K562 (cell line): ENCODE measurements around the gene MED13L. TPM values are rescaled to one million over a fixed set of nuclear protein-coding genes. Genes with fewer than 3 reads are reported as not detected.
A peak's percentile ranks its signal among the peaks of the same experiment; 100 is the strongest.

ENCODE experiments used
- ATF4 ChIP-seq: fragments of 450-650 bp; formaldehyde crosslinking; IDR thresholded peaks from 2 replicates; pipeline ENCODE4 v1.4.0; 2022; ENCODE audit warnings: mild to moderate bottlenecking, moderate library complexity
- BCOR ChIP-seq: fragments of 450-650 bp; IDR thresholded peaks from 2 replicates; pipeline ENCODE4 v1.6.1; 2016
- BRD4 ChIP-seq: fragments of 200-600 bp; sonication (generic); IDR thresholded peaks from 2 replicates; pipeline ENCODE4 v1.6.1; 2017; ENCODE audit warnings: inconsistent platforms
- CC2D1A ChIP-seq: fragments of 450-650 bp; IDR thresholded peaks from 2 replicates; pipeline ENCODE4 v1.6.1; 2017; ENCODE audit warnings: mild to moderate bottlenecking
- FOXA3 ChIP-seq, 2 experiments: fragments of 450-650 bp in 1 of 2; sonication (generic) in 1 of 2; formaldehyde crosslinking; IDR thresholded peaks in 1 of 2; conservative IDR thresholded peaks in 1 of 2; 2 replicates each; pipeline versions ENCODE4 v1.4.0 to v1.8.0; 2020 to 2022; ENCODE audit warnings: mild to moderate bottlenecking in 2 of 2, missing genetic modification reagents in 1 of 2
- GABPB1 ChIP-seq: sonication (generic); formaldehyde crosslinking; IDR thresholded peaks from 2 replicates; pipeline ENCODE4 v1.8.0; 2022; ENCODE audit warnings: mild to moderate bottlenecking, missing genetic modification reagents
- GATAD2B ChIP-seq: fragments of 450-650 bp; IDR thresholded peaks from 2 replicates; pipeline ENCODE4 v1.6.1; 2017; ENCODE audit warnings: mild to moderate bottlenecking, borderline replicate concordance
- HDAC2 ChIP-seq: fragments of 450-650 bp; IDR thresholded peaks from 2 replicates; pipeline ENCODE4 v1.6.1; 2016; ENCODE audit warnings: mild to moderate bottlenecking
- MEF2A ChIP-seq: IDR thresholded peaks from 2 replicates; pipeline ENCODE4 v1.6.1; 2011; ENCODE audit warnings: low read depth, mild to moderate bottlenecking, low read length, moderate library complexity; ENCODE audit not compliant: control insufficient read depth
- NR2C2 ChIP-seq, 2 experiments: fragments of 200-800 bp in 1 of 2; sonication (Bioruptor generic) in 1 of 2; sonication (generic) in 1 of 2; formaldehyde crosslinking in 1 of 2; IDR thresholded peaks; 2 replicates each; pipeline versions ENCODE4 v1.6.1 to v1.8.0; 2016 to 2022; ENCODE audit warnings: mild to moderate bottlenecking in 1 of 2, missing compliant biosample characterization in 1 of 2, missing genetic modification characterization in 1 of 2, missing genetic modification reagents in 1 of 2
- POU5F1 ChIP-seq: fragments of 150-350 bp; IDR thresholded peaks from 2 replicates; pipeline ENCODE4 v1.6.1; 2014; ENCODE audit warnings: borderline replicate concordance, low read length, low read depth, mild to moderate bottlenecking; ENCODE audit not compliant: partially characterized antibody
- PPARD ChIP-seq: fragments of 250-450 bp; sonication (Bioruptor Pico); IDR thresholded peaks from 2 replicates; pipeline ENCODE4 v1.8.0; 2022; ENCODE audit warnings: inconsistent platforms, mild to moderate bottlenecking, moderate library complexity
- RBM25 ChIP-seq: fragments of 200-400 bp; formaldehyde crosslinking; IDR thresholded peaks from 2 replicates; pipeline ENCODE4 v1.6.1; 2018; ENCODE audit warnings: low read length, low read depth, moderate library complexity; ENCODE audit not compliant: severe bottlenecking
- RCOR1 ChIP-seq, 2 experiments: IDR thresholded peaks; 2 replicates each; pipeline ENCODE4 v1.6.1; 2012; ENCODE audit warnings: low read depth in 2 of 2, low read length in 2 of 2, borderline replicate concordance in 1 of 2, improper control_type of control experiment in 1 of 2
- RUNX1 ChIP-seq: sonication (generic); IDR thresholded peaks from 2 replicates; pipeline ENCODE4 v1.6.1; 2016; ENCODE audit warnings: antibody characterized with exemption, low read depth
- TRIM24 ChIP-seq, 2 experiments: fragments of 450-650 bp; IDR thresholded peaks; 2 replicates each; pipeline ENCODE4 v1.6.1; 2016
- ZBTB7A ChIP-seq: IDR thresholded peaks from 2 replicates; pipeline ENCODE4 v1.6.1; 2011; ENCODE audit warnings: low read depth, mild to moderate bottlenecking, low read length, moderate library complexity, borderline replicate concordance; ENCODE audit not compliant: control insufficient read depth
- ZEB2 ChIP-seq: fragments of 450-650 bp; IDR thresholded peaks from 2 replicates; pipeline ENCODE4 v1.6.1; 2016
- ZNF24 ChIP-seq: fragments of 450-650 bp; IDR thresholded peaks from 2 replicates; pipeline ENCODE4 v1.6.1; 2016
- ZNF354B ChIP-seq: fragments of 250-450 bp; sonication (Bioruptor Pico); IDR thresholded peaks from 2 replicates; pipeline ENCODE4 v1.4.0; 2020
- polyA plus RNA-seq, 8 experiments: library from polyadenylated mRNA; depleted of rRNA in 4 of 8; stranded (reverse) in 5 of 8; unstranded in 3 of 8; fragments of >200 nt; fragmentation: Nextera tagmentation in 2 of 8; fragmentation: Illumina TruSeq in 1 of 8; extraction: Ambion mirVana in 2 of 8; extraction: Trizol in 1 of 8; gene quantifications; 2 replicates each; pipeline versions ENCODE4 v1.2.1 to v1.2.3, GENCODE V29; 2011 to 2014; ENCODE audit warnings: inconsistent platforms in 1 of 8, missing spikeins in 1 of 8
- total RNA-seq, 7 experiments: library from RNA; depleted of rRNA in 6 of 7; stranded (reverse); fragments of >200 nt in 6 of 7; fragmentation: Illumina TruSeq in 2 of 7; extraction: Trizol in 2 of 7; gene quantifications; 2 replicates each; pipeline versions ENCODE4 v1.2.1 to v1.2.3, GENCODE V29; 2011 to 2021; ENCODE audit warnings: low replicate concordance in 1 of 7
- TF ChIP-seq, protein P1 (sequence below): fragments of 250-450 bp; sonication (Bioruptor Pico); IDR thresholded peaks from 2 replicates; pipeline ENCODE4 v1.5.0; 2021; ENCODE audit warnings: mild to moderate bottlenecking, moderate library complexity
- TF ChIP-seq, protein P2 (sequence below): fragments of 250-450 bp; sonication (Bioruptor Pico); IDR thresholded peaks from 2 replicates; pipeline ENCODE4 v1.5.1; 2021; ENCODE audit warnings: mild to moderate bottlenecking

MED13L gene
- total and polyA plus RNA-seq, 9 of the 15 experiments (the other 6 are each of a cell fraction or from before 2014, with no cell fraction given), result 13.4 to 90.3 (median 36.9) TPM

DNA sequence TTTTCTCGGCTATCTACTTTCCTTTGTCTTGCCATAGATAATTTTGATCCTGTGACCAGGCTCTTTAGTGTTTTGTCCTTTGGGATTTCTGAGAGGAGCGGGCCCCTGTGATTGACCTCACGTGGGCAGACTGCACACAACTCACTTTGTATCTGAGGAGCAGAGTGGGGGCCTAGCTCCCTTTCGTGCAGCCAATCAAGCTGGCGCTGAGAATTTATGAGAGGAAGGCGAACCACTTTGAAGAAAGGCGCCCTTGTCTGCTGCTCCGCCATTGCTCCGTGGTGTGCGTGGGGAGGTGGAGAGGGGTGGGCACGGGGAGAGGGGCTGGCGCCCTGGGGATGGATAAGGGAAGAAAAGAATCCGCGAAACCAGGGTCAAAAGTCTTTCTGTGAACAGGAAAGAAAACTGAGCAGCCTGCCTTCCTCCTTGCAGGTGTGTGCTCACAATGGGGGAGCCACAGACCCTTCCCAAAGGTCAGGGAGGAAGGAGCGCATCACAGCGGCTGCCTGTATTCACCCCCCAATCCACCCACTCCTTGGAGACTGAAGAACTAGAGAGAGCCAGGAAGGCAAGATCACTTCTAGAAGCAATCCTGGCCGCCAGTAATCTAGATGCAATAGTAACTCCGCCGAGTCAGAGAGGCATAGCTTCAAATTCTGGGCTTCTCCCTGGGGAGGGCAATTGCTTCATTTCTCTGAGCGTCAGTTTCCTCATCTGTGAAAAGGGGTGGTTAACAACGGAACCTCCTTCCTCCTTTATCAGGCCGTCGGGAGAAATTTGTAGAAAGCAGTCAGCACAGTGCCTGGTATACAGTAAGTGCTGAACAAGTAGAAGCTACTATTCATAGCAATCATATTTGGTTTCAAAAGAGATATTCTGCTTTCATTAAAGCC lies 24.9 kb upstream of the MED13L start (continued):
- TF ChIP-seq ATF4 (CRISPR knock-in tag) (no peak), ZNF354B (no peak), RCOR1 (IDR thresholded peaks at IDR 0.05; ENCODE audit: borderline replicate concordance in 1 of 2, low read depth in 2 of 2, low read length in 2 of 2) (0 out of 4 replicates have a peak, but pooled peaks of 1 of the 2 experiments have one; percentile 46), ZBTB7A (peak; percentile 53; the same call in 1 of the 2 replicates), RUNX1 (no peak), MEF2A (no peak), HDAC2 (peak; percentile 35; the same call in 1 of the 2 replicates), ZEB2 (no peak), BCOR (peak; percentile 42; the same call in 1 of the 2 replicates), PPARD (CRISPR knock-in tag) (no peak), GABPB1 (no peak), NR2C2 (CRISPR knock-in tag; IDR thresholded peaks at IDR 0.05) (no peak), NR2C2 (tag; IDR thresholded peaks at IDR 0.05) (peak; percentile 26; the same call in 1 of the 2 replicates), BRD4 (0 out of 2 replicates have a peak, but pooled peaks have one; percentile 12), RBM25 (peak; percentile 84), CC2D1A (no peak), POU5F1 (no peak), ZNF24 (peak; percentile 81), GATAD2B (no peak), TRIM24 (IDR thresholded peaks at IDR 0.05) (no peak), FOXA3 (CRISPR knock-in tag; conservative IDR thresholded peaks at IDR 0.05 in 1 of 2, IDR thresholded peaks at IDR 0.05 in 1 of 2) (no peak)
- TF ChIP-seq, protein P1, sequence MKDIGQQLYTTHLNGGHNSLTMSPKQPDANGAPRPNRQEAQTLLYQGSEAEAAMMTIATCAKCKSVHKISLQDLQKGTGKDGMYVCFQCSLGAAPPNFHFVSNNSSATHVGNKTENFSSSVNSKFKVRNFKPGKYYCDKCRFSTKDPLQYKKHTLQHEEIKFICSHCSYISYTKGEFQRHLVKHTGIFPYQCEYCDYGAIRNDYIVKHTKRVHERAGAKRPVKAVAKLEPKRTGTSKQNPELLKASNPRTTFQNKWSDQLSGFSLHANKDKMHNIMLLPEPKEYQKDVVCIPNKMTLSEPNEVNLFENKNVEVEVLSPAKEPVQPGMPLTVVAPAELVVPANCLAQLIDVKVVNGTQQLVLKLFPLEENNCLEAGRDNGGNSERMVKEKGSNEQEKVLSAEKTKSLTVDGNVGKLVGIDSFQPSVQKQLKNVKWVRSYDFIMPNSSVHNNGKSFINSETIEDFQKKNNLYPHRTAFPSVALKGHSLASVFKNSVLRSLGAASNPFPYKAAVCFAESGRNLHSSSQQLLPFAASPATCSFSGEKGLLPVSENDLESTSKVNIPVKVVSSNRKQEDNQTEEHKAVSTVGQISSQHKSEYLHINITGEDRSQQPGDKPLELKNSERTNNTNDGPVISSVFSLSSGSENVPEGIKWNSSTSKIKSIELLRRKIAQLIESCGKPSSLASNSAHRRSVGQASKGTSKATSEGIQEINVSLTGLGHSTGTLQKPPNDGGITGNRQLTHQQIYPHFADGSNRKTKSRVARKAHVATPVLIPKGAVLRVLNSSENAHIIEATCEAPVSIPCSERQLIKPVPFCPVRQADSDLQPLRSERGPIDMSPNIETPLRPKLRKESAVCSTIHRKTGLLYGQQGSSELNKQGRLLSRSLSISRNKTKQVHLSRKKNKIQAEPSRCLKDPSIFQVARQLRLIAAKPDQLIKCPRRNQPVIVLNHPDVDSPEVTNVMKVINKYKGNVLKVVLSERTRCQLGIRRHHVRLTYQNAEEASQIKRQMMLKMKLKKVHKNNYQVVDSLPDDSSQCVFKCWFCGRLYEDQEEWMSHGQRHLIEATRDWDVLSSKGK (CRISPR knock-in tag), result no peak
- TF ChIP-seq, protein P2, sequence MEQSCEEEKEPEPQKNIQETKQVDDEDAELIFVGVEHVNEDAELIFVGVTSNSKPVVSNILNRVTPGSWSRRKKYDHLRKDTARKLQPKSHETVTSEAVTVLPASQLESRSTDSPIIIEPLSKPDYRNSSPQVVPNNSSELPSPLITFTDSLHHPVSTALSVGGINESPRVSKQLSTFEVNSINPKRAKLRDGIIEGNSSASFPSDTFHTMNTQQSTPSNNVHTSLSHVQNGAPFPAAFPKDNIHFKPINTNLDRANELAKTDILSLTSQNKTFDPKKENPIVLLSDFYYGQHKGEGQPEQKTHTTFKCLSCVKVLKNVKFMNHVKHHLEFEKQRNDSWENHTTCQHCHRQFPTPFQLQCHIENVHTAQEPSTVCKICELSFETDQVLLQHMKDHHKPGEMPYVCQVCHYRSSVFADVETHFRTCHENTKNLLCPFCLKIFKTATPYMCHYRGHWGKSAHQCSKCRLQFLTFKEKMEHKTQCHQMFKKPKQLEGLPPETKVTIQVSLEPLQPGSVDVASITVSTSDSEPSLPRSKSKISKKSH (CRISPR knock-in tag), result no peak
